DND-41 (cell line): Measurements from ENCODE around the gene NAP1L4.

Source experiments
- ATAC-seq: fragments of 200-7000 bp; cut with Tn5 transposase; 3 replicates; pipeline ENCODE4 v1.9.1; 2021; ENCODE audit warnings: low read depth; ENCODE audit not compliant: insufficient read depth
- DNase-seq: peaks from one replicate; pipeline ENCODE4 v3.0.0-alpha.2; 2020
- H2AFZ ChIP-seq: 2 replicates; pipeline ENCODE4 v1.6.0; 2012; ENCODE audit warnings: low read depth, low read length
- H3K27ac ChIP-seq: 2 replicates; pipeline ENCODE4 v1.5.1; 2012; ENCODE audit warnings: low read length, inconsistent platforms
- H3K27me3 ChIP-seq: fragments of 200-600 bp; sonication (generic); 2 replicates; pipeline ENCODE4 v1.6.0; 2012; ENCODE audit warnings: low read length, mild to moderate bottlenecking, inconsistent platforms; ENCODE audit not compliant: insufficient read depth, poor library complexity
- H3K36me3 ChIP-seq: 2 replicates; pipeline ENCODE4 v1.5.1; 2012; ENCODE audit warnings: low read length, inconsistent platforms; ENCODE audit not compliant: insufficient read depth
- H3K4me1 ChIP-seq: 2 replicates; pipeline ENCODE4 v1.5.1; 2012; ENCODE audit warnings: mild to moderate bottlenecking, low read length; ENCODE audit not compliant: insufficient read depth
- H3K4me2 ChIP-seq: 2 replicates; pipeline ENCODE4 v1.6.0; 2012; ENCODE audit warnings: mild to moderate bottlenecking, moderate library complexity, low read length, inconsistent platforms; ENCODE audit not compliant: insufficient read depth
- H3K4me3 ChIP-seq, 2 experiments: fragments of 200-600 bp in 1 of 2; shearing (Covaris generic) in 1 of 2; 2 replicates each; pipeline ENCODE4 v1.5.1; 2012 to 2016; ENCODE audit warnings: inconsistent platforms in 2 of 2, low read length in 2 of 2, mild to moderate bottlenecking in 2 of 2, low read depth in 1 of 2, moderate library complexity in 1 of 2
- H3K79me2 ChIP-seq: 2 replicates; pipeline ENCODE4 v1.6.0; 2012; ENCODE audit warnings: low read length, inconsistent platforms; ENCODE audit not compliant: insufficient read depth
- H3K9ac ChIP-seq: 2 replicates; pipeline ENCODE4 v1.6.0; 2012; ENCODE audit warnings: low read depth, mild to moderate bottlenecking, inconsistent platforms, low read length, moderate library complexity
- H3K9me3 ChIP-seq: 2 replicates; pipeline ENCODE4 v1.5.1; 2012; ENCODE audit warnings: low read length, moderate library complexity, mild to moderate bottlenecking, inconsistent platforms; ENCODE audit not compliant: insufficient read depth, severe bottlenecking
- H4K20me1 ChIP-seq: 2 replicates; pipeline ENCODE4 v1.6.0; 2012; ENCODE audit warnings: low read length; ENCODE audit not compliant: insufficient read depth
- EZH2 ChIP-seq: IDR thresholded peaks from 3 replicates; pipeline ENCODE4 v1.6.1; 2012; ENCODE audit warnings: borderline replicate concordance, low read depth, mild to moderate bottlenecking, moderate library complexity, low read length, inconsistent platforms; ENCODE audit not compliant: severe bottlenecking
- TF ChIP-seq, protein P1 (sequence below): IDR thresholded peaks from 2 replicates; pipeline ENCODE4 v1.5.1; 2012; ENCODE audit warnings: borderline replicate concordance, low read length, moderate library complexity, mild to moderate bottlenecking; ENCODE audit not compliant: poor library complexity, severe bottlenecking; ENCODE audit errors: extremely low read depth

The NAP1L4 gene

DNA sequence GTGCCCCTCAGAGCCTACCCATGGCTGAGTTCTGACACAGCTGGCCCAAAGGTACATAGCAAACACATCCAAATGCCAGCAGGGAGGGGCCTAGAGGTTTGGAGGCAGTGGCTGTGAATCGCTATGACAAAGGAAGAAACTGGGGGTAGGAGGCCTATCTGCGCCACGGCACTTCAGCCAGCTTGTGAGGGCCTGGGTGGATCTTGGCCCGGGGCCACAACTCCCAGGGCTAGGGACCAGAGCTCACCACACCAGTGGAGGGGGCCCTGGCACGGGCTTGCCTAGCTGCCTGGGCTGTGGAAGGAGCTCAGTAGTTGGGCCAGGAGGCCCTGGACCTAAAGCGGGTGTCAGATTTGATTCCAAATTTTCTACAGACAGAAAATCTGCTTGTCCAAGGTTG is 9.4 kb upstream of the NAP1L4 start:
- DNase-seq (no peak), ATAC-seq (no peak)
- TF ChIP-seq EZH2, result no peak
- TF ChIP-seq, protein P1, sequence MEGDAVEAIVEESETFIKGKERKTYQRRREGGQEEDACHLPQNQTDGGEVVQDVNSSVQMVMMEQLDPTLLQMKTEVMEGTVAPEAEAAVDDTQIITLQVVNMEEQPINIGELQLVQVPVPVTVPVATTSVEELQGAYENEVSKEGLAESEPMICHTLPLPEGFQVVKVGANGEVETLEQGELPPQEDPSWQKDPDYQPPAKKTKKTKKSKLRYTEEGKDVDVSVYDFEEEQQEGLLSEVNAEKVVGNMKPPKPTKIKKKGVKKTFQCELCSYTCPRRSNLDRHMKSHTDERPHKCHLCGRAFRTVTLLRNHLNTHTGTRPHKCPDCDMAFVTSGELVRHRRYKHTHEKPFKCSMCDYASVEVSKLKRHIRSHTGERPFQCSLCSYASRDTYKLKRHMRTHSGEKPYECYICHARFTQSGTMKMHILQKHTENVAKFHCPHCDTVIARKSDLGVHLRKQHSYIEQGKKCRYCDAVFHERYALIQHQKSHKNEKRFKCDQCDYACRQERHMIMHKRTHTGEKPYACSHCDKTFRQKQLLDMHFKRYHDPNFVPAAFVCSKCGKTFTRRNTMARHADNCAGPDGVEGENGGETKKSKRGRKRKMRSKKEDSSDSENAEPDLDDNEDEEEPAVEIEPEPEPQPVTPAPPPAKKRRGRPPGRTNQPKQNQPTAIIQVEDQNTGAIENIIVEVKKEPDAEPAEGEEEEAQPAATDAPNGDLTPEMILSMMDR, result no peak
- Histone ChIP-seq H3K4me2 (no peak overlapping the region), H3K9ac (no peak overlapping the region), H3K79me2 (no peaks in the 10 kb centered on the region), H3K4me1 (no peaks in the 10 kb centered on the region), H3K9me3 (no peaks in the 10 kb centered on the region), H4K20me1 (no peaks in the 10 kb centered on the region), H3K36me3 (peaks cover 56% of the 10 kb centered on the region), H3K4me3 (no peak overlapping the region), H3K27ac (no peak overlapping the region), H3K27me3 (no peaks in the 10 kb centered on the region), H2AFZ (no peak overlapping the region)

DNA sequence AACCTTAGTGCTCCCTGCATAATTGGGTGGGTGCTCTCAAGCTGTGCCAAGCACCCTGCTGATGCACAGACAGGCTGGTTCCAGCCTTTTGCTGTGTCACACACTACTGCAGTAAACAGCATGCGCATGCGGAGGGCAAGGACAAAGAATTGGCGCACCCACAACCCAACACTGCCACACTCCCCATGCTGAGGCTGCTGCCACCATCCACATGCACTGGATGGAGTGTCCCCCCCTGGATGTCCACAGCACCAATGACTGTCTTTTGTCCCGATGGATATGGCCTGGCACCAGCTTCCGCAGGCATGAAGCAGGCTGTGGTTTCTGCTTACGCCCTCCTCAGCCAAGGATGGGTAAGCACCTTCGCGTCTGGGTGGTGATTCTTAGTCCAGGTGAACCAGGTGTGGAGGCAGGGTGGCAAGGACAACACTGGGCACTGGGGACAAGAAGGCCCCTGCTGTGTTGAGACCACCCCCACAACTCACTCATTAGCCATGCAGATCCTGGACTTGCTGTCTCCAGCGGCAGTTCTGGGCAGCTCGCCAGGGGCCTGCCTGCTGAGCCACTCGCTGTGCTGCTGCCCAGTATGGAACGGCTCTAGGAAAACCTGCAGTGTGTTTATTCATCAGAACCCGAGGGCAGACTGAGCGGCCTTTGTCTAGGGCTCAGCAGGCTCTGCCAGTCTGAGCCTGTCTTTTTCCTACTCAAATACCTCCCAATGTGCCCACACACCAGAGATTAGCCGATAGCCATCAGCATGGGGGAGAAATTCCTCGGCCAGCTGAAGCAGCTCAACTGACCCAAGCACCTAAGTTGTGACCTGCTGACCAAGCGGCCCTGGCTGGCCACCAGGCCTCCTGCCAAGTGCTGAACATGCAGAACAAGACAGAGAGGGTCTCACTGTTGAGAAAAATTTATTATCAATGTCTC is 8.2 kb upstream of the NAP1L4 start:
- H3K27ac ChIP-seq, result no peak overlapping the region
- ATAC-seq (no peak), DNase-seq (no peak)
- peaks cover 52% of the 10 kb centered on the region for H3K36me3 ChIP-seq
- no peak overlapping the region for H3K4me2 ChIP-seq
- H3K4me3 ChIP-seq, result no peak overlapping the region
- H3K79me2 ChIP-seq, result no peaks in the 10 kb centered on the region
- H3K9ac ChIP-seq, result no peak overlapping the region
- TF ChIP-seq, protein P1, result no peak
- no peak for TF ChIP-seq EZH2
- H4K20me1 ChIP-seq, result no peaks in the 10 kb centered on the region
- H2AFZ ChIP-seq, result no peak overlapping the region
- H3K27me3 ChIP-seq, result no peaks in the 10 kb centered on the region
- no peaks in the 10 kb centered on the region for H3K4me1 ChIP-seq
- H3K9me3 ChIP-seq, result no peaks in the 10 kb centered on the region

DNA sequence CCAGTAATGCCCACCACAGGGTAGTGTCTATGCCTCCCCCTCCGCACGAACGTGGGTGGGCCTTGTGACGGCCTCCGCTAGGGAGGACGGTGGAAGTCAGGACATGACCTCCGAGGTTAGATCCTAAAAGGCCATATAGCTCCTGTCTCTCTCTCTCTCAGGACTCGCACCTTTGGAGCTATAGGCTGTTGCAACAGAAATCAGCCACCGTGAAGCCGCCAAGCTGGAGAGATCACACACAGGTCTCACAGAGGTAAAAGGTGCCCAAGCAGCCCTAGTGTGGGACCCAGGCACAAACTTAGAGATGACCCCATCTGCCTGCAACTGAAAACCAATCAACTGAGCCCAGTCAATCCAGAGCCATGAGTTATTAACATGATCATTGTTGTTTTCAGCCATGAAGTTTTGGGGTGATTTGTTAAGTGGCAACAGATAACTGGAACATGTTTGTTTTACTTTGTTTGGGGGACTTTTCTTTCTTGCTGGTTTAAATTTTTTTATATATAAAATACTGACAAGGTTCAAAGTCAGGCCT is 7.4 kb upstream of the NAP1L4 start:
- no peak for ATAC-seq
- peaks cover 47% of the 10 kb centered on the region for H3K36me3 ChIP-seq

More for the DNA sequence above, 7.4 kb upstream of the NAP1L4 start:
- no peak for DNase-seq
- no peaks in the 10 kb centered on the region for H3K9me3 ChIP-seq
- no peaks in the 10 kb centered on the region for H3K27me3 ChIP-seq
- no peaks in the 10 kb centered on the region for H3K4me1 ChIP-seq
- no peak overlapping the region for H2AFZ ChIP-seq
- no peak overlapping the region for H3K27ac ChIP-seq
- no peak overlapping the region for H3K9ac ChIP-seq
- no peak overlapping the region for H3K4me2 ChIP-seq
- TF ChIP-seq, protein P1, result no peak
- no peak for TF ChIP-seq EZH2
- no peaks in the 10 kb centered on the region for H3K79me2 ChIP-seq
- no peak overlapping the region for H3K4me3 ChIP-seq
- no peaks in the 10 kb centered on the region for H4K20me1 ChIP-seq
